Keratinocyte (primary cell): ENCODE data around the gene RANBP3L.

Experiments used
- CTCF ChIP-seq, 3 experiments: IDR thresholded peaks in 1 of 3; conservative IDR thresholded peaks in 1 of 3; optimal IDR thresholded peaks in 1 of 3; 2 replicates in 2 of 3; 3 replicates in 1 of 3; pipeline versions ENCODE3 to v1.5.1; 2011; ENCODE audit warnings: low read length in 3 of 3, mild to moderate bottlenecking in 3 of 3, moderate library complexity in 2 of 3, control low read depth in 1 of 3, inconsistent platforms in 1 of 3; ENCODE audit not compliant: insufficient read depth in 2 of 3; ENCODE audit errors: extremely low read depth in 1 of 3
- EZH2 ChIP-seq: IDR thresholded peaks from one replicate; pipeline ENCODE4 v1.6.1; 2012; ENCODE audit warnings: inconsistent platforms, mild to moderate bottlenecking, low read length, moderate library complexity

DNA sequence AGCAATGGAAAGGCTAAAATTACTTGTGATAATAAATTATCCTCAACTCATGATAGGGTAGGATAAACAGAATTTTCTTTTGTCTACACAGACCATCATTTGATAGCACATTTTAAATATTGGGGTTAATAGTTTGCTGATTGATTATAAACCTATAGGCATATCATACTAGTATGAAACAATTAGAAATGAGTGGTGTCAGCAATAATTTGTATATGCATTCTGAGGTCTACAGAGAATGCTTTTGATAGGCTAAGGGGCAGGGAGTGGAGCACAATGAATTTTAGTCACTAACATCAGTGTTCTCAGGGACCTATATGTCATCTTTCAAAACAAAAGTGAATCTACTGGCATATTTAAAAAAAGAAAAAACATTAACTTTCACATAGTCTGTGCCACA lies 32.2 kb downstream of the RANBP3L start:
- TF ChIP-seq CTCF (optimal IDR thresholded peaks at IDR 0.05 in 1 of 3, IDR thresholded peaks at IDR 0.05 in 1 of 3, conservative IDR thresholded peaks at IDR 0.05 in 1 of 3; ENCODE audit: extremely low read depth in 1 of 3, insufficient read depth in 2 of 3, low read length in 3 of 3) (no peak), EZH2 (no peak)
